DND-41 (cell line): ENCODE measurements around the gene SNAPC2.

ENCODE experiments used
- ATAC-seq: fragments of 200-7000 bp; cut with Tn5 transposase; 3 replicates; pipeline ENCODE4 v1.9.1; 2021; ENCODE audit warnings: low read depth; ENCODE audit not compliant: insufficient read depth
- DNase-seq: peaks from one replicate; pipeline ENCODE4 v3.0.0-alpha.2; 2020
- H2AFZ ChIP-seq: 2 replicates; pipeline ENCODE4 v1.6.0; 2012; ENCODE audit warnings: low read depth, low read length
- H3K27ac ChIP-seq: 2 replicates; pipeline ENCODE4 v1.5.1; 2012; ENCODE audit warnings: low read length, inconsistent platforms
- H3K27me3 ChIP-seq: fragments of 200-600 bp; sonication (generic); 2 replicates; pipeline ENCODE4 v1.6.0; 2012; ENCODE audit warnings: low read length, mild to moderate bottlenecking, inconsistent platforms; ENCODE audit not compliant: insufficient read depth, poor library complexity
- H3K36me3 ChIP-seq: 2 replicates; pipeline ENCODE4 v1.5.1; 2012; ENCODE audit warnings: low read length, inconsistent platforms; ENCODE audit not compliant: insufficient read depth
- H3K4me1 ChIP-seq: 2 replicates; pipeline ENCODE4 v1.5.1; 2012; ENCODE audit warnings: mild to moderate bottlenecking, low read length; ENCODE audit not compliant: insufficient read depth
- H3K4me2 ChIP-seq: 2 replicates; pipeline ENCODE4 v1.6.0; 2012; ENCODE audit warnings: mild to moderate bottlenecking, moderate library complexity, low read length, inconsistent platforms; ENCODE audit not compliant: insufficient read depth
- H3K4me3 ChIP-seq, 2 experiments: fragments of 200-600 bp in 1 of 2; shearing (Covaris generic) in 1 of 2; 2 replicates each; pipeline ENCODE4 v1.5.1; 2012 to 2016; ENCODE audit warnings: inconsistent platforms in 2 of 2, low read length in 2 of 2, mild to moderate bottlenecking in 2 of 2, low read depth in 1 of 2, moderate library complexity in 1 of 2
- H3K79me2 ChIP-seq: 2 replicates; pipeline ENCODE4 v1.6.0; 2012; ENCODE audit warnings: low read length, inconsistent platforms; ENCODE audit not compliant: insufficient read depth
- H3K9ac ChIP-seq: 2 replicates; pipeline ENCODE4 v1.6.0; 2012; ENCODE audit warnings: low read depth, mild to moderate bottlenecking, inconsistent platforms, low read length, moderate library complexity
- H3K9me3 ChIP-seq: 2 replicates; pipeline ENCODE4 v1.5.1; 2012; ENCODE audit warnings: low read length, moderate library complexity, mild to moderate bottlenecking, inconsistent platforms; ENCODE audit not compliant: insufficient read depth, severe bottlenecking
- H4K20me1 ChIP-seq: 2 replicates; pipeline ENCODE4 v1.6.0; 2012; ENCODE audit warnings: low read length; ENCODE audit not compliant: insufficient read depth
- CTCF ChIP-seq: IDR thresholded peaks from 2 replicates; pipeline ENCODE4 v1.5.1; 2012; ENCODE audit warnings: borderline replicate concordance, low read length, moderate library complexity, mild to moderate bottlenecking; ENCODE audit not compliant: poor library complexity, severe bottlenecking; ENCODE audit errors: extremely low read depth
- EZH2 ChIP-seq: IDR thresholded peaks from 3 replicates; pipeline ENCODE4 v1.6.1; 2012; ENCODE audit warnings: borderline replicate concordance, low read depth, mild to moderate bottlenecking, moderate library complexity, low read length, inconsistent platforms; ENCODE audit not compliant: severe bottlenecking

Gene SNAPC2

GRCh38 chr19:7932930-7933300, 12.8 kb downstream of the SNAPC2 start:
- ATAC-seq (no peak), DNase-seq (no peak)
- Histone ChIP-seq H3K79me2 (peaks cover 5% of the 10 kb centered on the region; the same call in 1 of the 2 replicates), H3K4me2 (no peak overlapping the region), H3K4me1 (no peaks in the 10 kb centered on the region), H3K36me3 (peaks cover 79% of the 10 kb centered on the region), H3K4me3 (no peak overlapping the region), H3K27ac (no peak overlapping the region), H2AFZ (no peak overlapping the region), H3K9me3 (no peaks in the 10 kb centered on the region), H3K27me3 (no peaks in the 10 kb centered on the region), H4K20me1 (peaks cover 34% of the 10 kb centered on the region; the same call in 1 of the 2 replicates), H3K9ac (no peak overlapping the region)
- TF ChIP-seq CTCF (no peak), EZH2 (no peak)

DNA sequence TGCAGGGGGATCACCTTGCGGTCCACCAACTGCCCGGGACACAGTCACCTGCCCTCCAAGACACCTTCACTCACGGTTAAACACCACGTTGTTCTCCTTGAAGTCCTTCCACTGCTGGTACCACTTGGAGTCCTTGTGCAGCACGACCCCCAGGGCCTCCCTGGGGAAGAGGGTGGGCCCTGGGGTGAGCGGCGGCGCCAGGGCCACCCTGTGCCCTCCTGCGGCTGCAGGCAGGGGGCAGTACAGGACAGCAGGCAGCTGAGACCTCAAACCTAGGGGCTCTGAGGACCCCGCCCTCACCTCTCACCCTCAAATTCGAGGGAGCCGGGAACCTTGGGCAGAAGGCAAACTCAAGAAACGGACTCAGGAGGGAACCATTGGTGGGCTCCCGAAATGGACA, 13.3 kb downstream of the SNAPC2 start:
- H3K9me3 ChIP-seq: no peaks in the 10 kb centered on the region
- peaks cover 82% of the 10 kb centered on the region for H3K36me3 ChIP-seq
- TF ChIP-seq CTCF (peak; percentile 55), EZH2 (no peak)
- no peak overlapping the region for H3K9ac ChIP-seq
- no peak overlapping the region for H3K4me2 ChIP-seq
- no peaks in the 10 kb centered on the region for H3K27me3 ChIP-seq
- H4K20me1 ChIP-seq: peaks cover 30% of the 10 kb centered on the region; the same call in 1 of the 2 replicates
- ATAC-seq: peak; percentile 50; the same call in 1 of the 3 replicates
- H3K4me1 ChIP-seq: no peaks in the 10 kb centered on the region
- no peak overlapping the region for H3K4me3 ChIP-seq
- H2AFZ ChIP-seq: no peak overlapping the region
- H3K27ac ChIP-seq: no peak overlapping the region
- peaks cover 8% of the 10 kb centered on the region; the same call in 1 of the 2 replicates for H3K79me2 ChIP-seq
- DNase-seq: no peak

GRCh38 chr19:7933828-7934725, 13.9 kb downstream of the SNAPC2 start:
- peaks cover 89% of the 10 kb centered on the region for H3K36me3 ChIP-seq
- H3K27me3 ChIP-seq: no peaks in the 10 kb centered on the region
- no peak overlapping the region for H3K9ac ChIP-seq
- H3K27ac ChIP-seq: no peak overlapping the region
- H3K4me3 ChIP-seq: no peak overlapping the region
- peaks cover 14% of the 10 kb centered on the region; the same call in 1 of the 2 replicates for H3K79me2 ChIP-seq
- TF ChIP-seq EZH2 (no peak), CTCF (no peak)
- H4K20me1 ChIP-seq: peaks cover 30% of the 10 kb centered on the region; the same call in 1 of the 2 replicates
- H3K4me2 ChIP-seq: no peak overlapping the region
- no peak overlapping the region for H2AFZ ChIP-seq
- DNase-seq: no peak
- ATAC-seq: no peak
- no peaks in the 10 kb centered on the region for H3K4me1 ChIP-seq
- H3K9me3 ChIP-seq: no peaks in the 10 kb centered on the region
